Endothelial cell of umbilical vein (primary cell): ENCODE data around the gene TRIM52. TPM values are rescaled to one million over a fixed set of nuclear protein-coding genes. Genes with fewer than 3 reads are reported as not detected.
A peak's percentile ranks its signal among the peaks of the same experiment; 100 is the strongest.

Source experiments
- BruUV-seq: library from RNA; stranded (reverse); fragments of 400-500 nt; replicated peaks from 2 replicates; lab custom pipeline; 2021; lab: Mats Ljungman, UMichigan
- CTCF ChIA-PET: fragments of 300-600, 350-600 bp; sonication (Branson Sonifier 250); formaldehyde crosslinking; loops from one replicate; lab custom pipeline; 2021; ENCODE audit warnings: antibody characterized with exemption, inconsistent platforms; lab: Charles Lee
- POLR2A ChIA-PET: fragments of 300-600, 350-600 bp; sonication (Branson Sonifier 250); formaldehyde crosslinking; loops from one replicate; lab custom pipeline; 2021; ENCODE audit warnings: antibody characterized with exemption, inconsistent platforms; lab: Charles Lee
- DNase-seq: peaks from one replicate; pipeline ENCODE4 v3.0.0-alpha.2; 2011; ENCODE audit warnings: low read depth, low spot score
- FAIRE-seq: peaks from 2 replicates; lab custom pipeline; 2011; peaks lifted over from hg19 to GRCh38; lab: Jason Lieb, UNC
- H2AFZ ChIP-seq: 2 replicates; pipeline ENCODE4 v1.6.0; 2012; ENCODE audit warnings: low read depth, low read length, control low read depth, inconsistent platforms
- H3K27ac ChIP-seq: 2 replicates; pipeline ENCODE4 v1.5.1; 2011; ENCODE audit warnings: low read depth, mild to moderate bottlenecking, control low read depth, low read length, moderate library complexity; ENCODE audit not compliant: insufficient read depth
- H3K27me3 ChIP-seq, 2 experiments: 2 replicates each; pipeline versions ENCODE4 v1.6.0 to v1.6.1; 2011; ENCODE audit warnings: low read length in 2 of 2, mixed read lengths in 1 of 2; ENCODE audit not compliant: control insufficient read depth in 2 of 2, insufficient read depth in 2 of 2
- H3K36me3 ChIP-seq, 2 experiments: 2 replicates in 1 of 2; 3 replicates in 1 of 2; pipeline ENCODE4 v1.5.1; 2011; ENCODE audit warnings: low read length in 2 of 2, mild to moderate bottlenecking in 1 of 2, moderate library complexity in 1 of 2; ENCODE audit not compliant: control insufficient read depth in 2 of 2, insufficient read depth in 2 of 2; ENCODE audit errors: extremely low read depth in 1 of 2
- H3K4me1 ChIP-seq: 3 replicates; pipeline ENCODE4 v1.5.1; 2011; ENCODE audit warnings: mild to moderate bottlenecking, low read length; ENCODE audit not compliant: control insufficient read depth, insufficient read depth; ENCODE audit errors: extremely low read depth
- H3K4me2 ChIP-seq: 2 replicates; pipeline ENCODE4 v1.6.1; 2011; ENCODE audit warnings: low read length, control low read depth, mixed read lengths; ENCODE audit not compliant: insufficient read depth
- H3K4me3 ChIP-seq, 3 experiments: fragments of 200-600 bp in 1 of 3; sonication (generic), shearing (Covaris generic) in 1 of 3; replicated peaks in 1 of 3; 2 replicates each; pipeline ENCODE4 v1.5.1; 2011 to 2016; ENCODE audit warnings: control low read depth in 3 of 3, low read length in 3 of 3, mild to moderate bottlenecking in 2 of 3, inconsistent platforms in 1 of 3, low read depth in 1 of 3, moderate library complexity in 1 of 3; ENCODE audit not compliant: insufficient read depth in 1 of 3
- H3K79me2 ChIP-seq: 2 replicates; pipeline ENCODE4 v1.6.0; 2012; ENCODE audit warnings: low read length, inconsistent platforms; ENCODE audit not compliant: control insufficient read depth, insufficient read depth
- H3K9ac ChIP-seq: replicated peaks from 2 replicates; pipeline ENCODE3; 2011; ENCODE audit warnings: low read length, control low read depth; ENCODE audit not compliant: insufficient read depth; ENCODE audit errors: extremely low read depth
- H3K9me1 ChIP-seq: replicated peaks from 3 replicates; pipeline ENCODE4 v1.6.0; 2011; ENCODE audit warnings: mild to moderate bottlenecking, low read length; ENCODE audit not compliant: control insufficient read depth, insufficient read depth; ENCODE audit errors: extremely low read depth
- H3K9me3 ChIP-seq: replicated peaks from 2 replicates; pipeline ENCODE4 v1.5.1; 2012; ENCODE audit warnings: low read length, inconsistent platforms; ENCODE audit not compliant: control insufficient read depth, insufficient read depth
- H4K20me1 ChIP-seq: replicated peaks from 2 replicates; pipeline ENCODE3; 2011; ENCODE audit warnings: mild to moderate bottlenecking, low read length; ENCODE audit not compliant: control insufficient read depth, insufficient read depth; ENCODE audit errors: extremely low read depth
- EZH2 ChIP-seq: IDR thresholded peaks from 2 replicates; pipeline ENCODE4 v1.6.1; 2012; ENCODE audit warnings: borderline replicate concordance, low read depth, mild to moderate bottlenecking, moderate library complexity, low read length, inconsistent platforms; ENCODE audit not compliant: severe bottlenecking
- FOS ChIP-seq: IDR thresholded peaks from 2 replicates; pipeline ENCODE4 v1.6.1; 2011; ENCODE audit warnings: mild to moderate bottlenecking, low read length, moderate library complexity, borderline replicate concordance; ENCODE audit not compliant: insufficient read depth
- GATA2 ChIP-seq: IDR thresholded peaks from 2 replicates; pipeline ENCODE4 v1.7.0; 2011; ENCODE audit warnings: low read depth, mild to moderate bottlenecking, moderate library complexity, mixed read lengths, low read length; ENCODE audit not compliant: insufficient read length, insufficient read depth
- JUN ChIP-seq: IDR thresholded peaks from 2 replicates; pipeline ENCODE4 v1.6.1; 2011; ENCODE audit warnings: borderline replicate concordance, low read depth; ENCODE audit not compliant: insufficient read length, insufficient read depth
- MYC ChIP-seq: IDR thresholded peaks from one replicate; pipeline ENCODE4 v1.6.1; 2011; ENCODE audit warnings: mild to moderate bottlenecking, low read depth, low read length
- POLR2A ChIP-seq: IDR thresholded peaks from 2 replicates; pipeline ENCODE4 v1.6.1; 2012; ENCODE audit warnings: low read depth, mild to moderate bottlenecking, control low read depth, low read length
- POLR2AphosphoS5 ChIP-seq: IDR thresholded peaks from 2 replicates; pipeline ENCODE4 v1.6.1; 2012; ENCODE audit warnings: low read depth, mild to moderate bottlenecking, control low read depth, low read length, moderate library complexity; ENCODE audit not compliant: insufficient read depth
- dilution Hi-C: fragments of 300-500 bp; cut with MboI; formaldehyde crosslinking; loops from one replicate; pipeline ENCODE4 v1.15.0; 2019; ENCODE audit warnings: low sequenced_read_pairs; ENCODE audit not compliant: extremely low pct_ligation_motif_present
- intact Hi-C: fragments of 100-400 bp; cut with micrococcal nuclease; formaldehyde crosslinking; loops from one replicate; pipeline ENCODE4 v1.10.0; 2022
- microRNA-seq: library from miRNA; unstranded; fragments of <30 nt; microRNA quantifications from one replicate; pipeline ENCODE4 v1.2.0, GENCODE V29; 2021; ENCODE audit warnings: borderline number of aligned reads, borderline replicate concordance
- polyA plus RNA-seq, 4 experiments: library from polyadenylated mRNA; depleted of rRNA in 3 of 4; stranded (reverse) in 3 of 4; unstranded in 1 of 4; fragments of >200 nt; gene quantifications; 2 replicates each; pipeline versions ENCODE4 v1.2.1 to v1.2.3, GENCODE V29; 2011 to 2012; ENCODE audit warnings: missing spikeins in 1 of 4
- small RNA-seq: library from RNA; depleted of rRNA; stranded (forward); fragments of <200 nt; gene quantifications from one replicate; pipeline ENCODE3, GENCODE V24; 2012; ENCODE audit warnings: low replicate concordance, low read depth; ENCODE audit not compliant: insufficient read depth, insufficient read length
- total RNA-seq: library from RNA; stranded (reverse); gene quantifications from 2 replicates; pipeline ENCODE4 v1.2.3, GENCODE V29; 2021
- TF ChIP-seq, protein P1 (sequence below): IDR thresholded peaks from 2 replicates; pipeline ENCODE4 v1.6.1; 2011; ENCODE audit not compliant: insufficient read depth, insufficient read length
- TF ChIP-seq, protein P2 (sequence below), 2 donors: IDR thresholded peaks; 1 replicate in 1 of 2; 2 replicates in 1 of 2; pipeline ENCODE4 v1.5.1; 2011; ENCODE audit warnings: low read length in 2 of 2, mild to moderate bottlenecking in 2 of 2, moderate library complexity in 2 of 2, control low read depth in 1 of 2, inconsistent platforms in 1 of 2, low read depth in 1 of 2; ENCODE audit not compliant: insufficient read depth in 1 of 2; ENCODE audit errors: extremely low read depth in 1 of 2

Gene TRIM52
- total and polyA plus RNA-seq, 2 donors (not counting 3 experiments of a cell fraction or from before 2014, with no cell fraction given) = 5.6 to 10.1 TPM

DNA sequence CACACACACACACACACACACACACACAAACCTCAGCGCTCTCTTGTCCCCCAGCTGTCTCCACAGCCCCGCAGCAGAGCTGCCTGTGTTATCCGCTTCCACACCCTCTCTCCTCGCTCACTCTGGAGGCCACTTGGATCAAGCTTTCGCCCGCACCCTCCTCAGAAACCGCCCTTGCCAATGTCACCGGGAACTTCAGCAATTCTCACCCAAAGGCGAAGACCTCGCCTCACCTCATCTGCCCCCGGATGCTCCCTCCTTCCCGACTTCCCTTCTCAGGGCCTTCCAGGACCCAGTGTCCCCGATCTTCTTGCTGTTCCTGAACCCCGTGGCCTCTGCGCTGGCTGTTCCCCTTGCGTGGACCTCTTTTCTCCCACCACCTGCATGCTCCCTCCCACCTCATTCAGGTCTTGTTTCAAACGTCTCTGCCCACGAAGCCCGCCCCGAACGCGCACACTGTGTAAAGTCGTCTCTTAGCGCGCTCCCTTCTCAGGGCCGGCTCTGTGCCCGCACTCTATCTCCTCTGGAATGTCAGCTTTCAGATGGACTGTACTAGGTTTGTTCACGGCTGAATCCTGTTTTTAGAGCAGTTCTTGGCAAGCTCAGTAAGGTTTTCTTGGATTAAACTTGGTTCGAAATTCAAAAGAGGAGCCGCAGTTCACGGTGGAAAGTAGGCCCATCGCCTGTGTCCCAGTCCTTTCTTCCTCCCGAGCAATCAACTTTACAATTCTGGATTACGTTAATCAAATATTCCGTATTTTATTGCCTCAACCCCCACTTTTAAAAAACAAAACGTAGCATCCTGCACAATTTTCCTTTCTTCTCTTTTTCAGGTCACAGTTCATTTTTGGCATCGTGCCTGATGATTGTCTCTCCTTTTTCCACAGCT, 54.9 kb downstream of the TRIM52 start:
- no peaks in the 10 kb centered on the region for H3K36me3 ChIP-seq
- H4K20me1 ChIP-seq = no peaks in the 10 kb centered on the region
- CTCF ChIA-PET = interaction anchor here (0.9 to 8.0 kb wide), 3 partner anchors 7 to 14 kb away, joined by 4 to 95 read pairs (median 8); no protein-coding TSS in a partner anchor
- DNase-seq (no peak), FAIRE-seq (no peak)
- no peaks in the 10 kb centered on the region for H3K9me3 ChIP-seq
- peaks cover 12% of the 10 kb centered on the region for H3K4me1 ChIP-seq
- intact Hi-C loops = loop anchor here (1.0 to 10.0 kb wide), 2 partner anchors 15 to 1651 kb away; partner anchors contain the start of gene RUFY1
- H3K9ac ChIP-seq = no peak overlapping the region
- no peak overlapping the region for H3K27ac ChIP-seq
- no TSS peak for BruUV-seq
- peaks cover 0 to 2% of the 10 kb centered on the region in 2 experiments for H3K27me3 ChIP-seq
- H3K4me2 ChIP-seq = peak overlapping the region; percentile 51
- H3K79me2 ChIP-seq = no peaks in the 10 kb centered on the region
- H2AFZ ChIP-seq = peak overlapping the region; percentile 87
- TF ChIP-seq, protein P1, sequence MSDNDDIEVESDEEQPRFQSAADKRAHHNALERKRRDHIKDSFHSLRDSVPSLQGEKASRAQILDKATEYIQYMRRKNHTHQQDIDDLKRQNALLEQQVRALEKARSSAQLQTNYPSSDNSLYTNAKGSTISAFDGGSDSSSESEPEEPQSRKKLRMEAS = no peak
- TF ChIP-seq GATA2 = no peak
- no peak for TF ChIP-seq EZH2
- TF ChIP-seq FOS = no peak
- no peak for TF ChIP-seq MYC
- TF ChIP-seq JUN = no peak
- TF ChIP-seq, protein P2, sequence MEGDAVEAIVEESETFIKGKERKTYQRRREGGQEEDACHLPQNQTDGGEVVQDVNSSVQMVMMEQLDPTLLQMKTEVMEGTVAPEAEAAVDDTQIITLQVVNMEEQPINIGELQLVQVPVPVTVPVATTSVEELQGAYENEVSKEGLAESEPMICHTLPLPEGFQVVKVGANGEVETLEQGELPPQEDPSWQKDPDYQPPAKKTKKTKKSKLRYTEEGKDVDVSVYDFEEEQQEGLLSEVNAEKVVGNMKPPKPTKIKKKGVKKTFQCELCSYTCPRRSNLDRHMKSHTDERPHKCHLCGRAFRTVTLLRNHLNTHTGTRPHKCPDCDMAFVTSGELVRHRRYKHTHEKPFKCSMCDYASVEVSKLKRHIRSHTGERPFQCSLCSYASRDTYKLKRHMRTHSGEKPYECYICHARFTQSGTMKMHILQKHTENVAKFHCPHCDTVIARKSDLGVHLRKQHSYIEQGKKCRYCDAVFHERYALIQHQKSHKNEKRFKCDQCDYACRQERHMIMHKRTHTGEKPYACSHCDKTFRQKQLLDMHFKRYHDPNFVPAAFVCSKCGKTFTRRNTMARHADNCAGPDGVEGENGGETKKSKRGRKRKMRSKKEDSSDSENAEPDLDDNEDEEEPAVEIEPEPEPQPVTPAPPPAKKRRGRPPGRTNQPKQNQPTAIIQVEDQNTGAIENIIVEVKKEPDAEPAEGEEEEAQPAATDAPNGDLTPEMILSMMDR (IDR thresholded peaks at IDR 0.05; ENCODE audit: extremely low read depth in 1 of 2, insufficient read depth in 1 of 2, low read depth in 1 of 2, low read length in 2 of 2) = no peak
- TF ChIP-seq POLR2AphosphoS5 = no peak
- TF ChIP-seq POLR2A = no peak
- dilution Hi-C loops = no loop called here
- H3K9me1 ChIP-seq = no peaks in the 10 kb centered on the region
- H3K4me3 ChIP-seq = peak overlapping the region in 1 of 3 experiments; percentile 21
- POLR2A ChIA-PET = interaction anchor here (0.6 to 2.1 kb wide), 5 partner anchors 17 to 47 kb away, joined by 4 to 11 read pairs (median 6); partner anchors contain the start of genes RACK1 and TRIM41

Small RNA genes lying within 50 kb of the gene (microRNA-seq; reads per million reads assigned to microRNA genes)
- gene MIR4638 = not detected

Small RNA genes lying within 50 kb of the gene (small RNA-seq; reads per million reads assigned to genes)
- not detected for gene MIR4638
- not detected for gene RNU6-705P
- not detected for gene SNORD95
- not detected for gene SNORD96A

Other genes starting within 250 kb of the TRIM52 start
- 0.13 TPM in 1 of 2 replicates, not detected in the other for gene BTNL9, start 220.9 kb downstream of the TRIM52 start, total RNA-seq
- gene BTNL9, start 220.9 kb downstream of the TRIM52 start, polyA plus RNA-seq = 0.33 TPM in 1 of 2 replicates, not detected in the other
- gene OR2V1, start 130.0 kb downstream of the TRIM52 start, total RNA-seq = not detected in 2 replicates
- gene OR2V1, start 130.0 kb downstream of the TRIM52 start, polyA plus RNA-seq = not detected in 2 replicates
- not detected in 2 replicates for gene OR2V2, start 113.6 kb downstream of the TRIM52 start, total RNA-seq
- gene OR2V2, start 113.6 kb downstream of the TRIM52 start, polyA plus RNA-seq = not detected in 2 replicates
- gene TRIM7, start 55.9 kb downstream of the TRIM52 start, total RNA-seq = 3.4 and 4.1 TPM in 2 replicates
- 2.2 and 2.7 TPM in 2 replicates for gene TRIM7, start 55.9 kb downstream of the TRIM52 start, polyA plus RNA-seq
- 17.3 and 19.9 TPM in 2 replicates for gene TRIM41, start 37.9 kb downstream of the TRIM52 start, total RNA-seq
- 11.2 and 12.8 TPM in 2 replicates for gene TRIM41, start 37.9 kb downstream of the TRIM52 start, polyA plus RNA-seq
- gene RACK1, start 17.2 kb downstream of the TRIM52 start, total RNA-seq = 1,910 and 2,029 TPM in 2 replicates
- gene RACK1, start 17.2 kb downstream of the TRIM52 start, polyA plus RNA-seq = 5,629 and 5,870 TPM in 2 replicates
- gene OR4F3, start 106.1 kb upstream of the TRIM52 start, total RNA-seq = not detected in 2 replicates
- not detected in 2 replicates for gene OR4F3, start 106.1 kb upstream of the TRIM52 start, polyA plus RNA-seq